ENCODE measurements around the gene MGRN1. TPM values are rescaled to one million over a fixed set of nuclear protein-coding genes. Genes with fewer than 3 reads are reported as not detected.

MGRN1 gene
- total RNA-seq, 3 donors from 2014 or later (not counting 1 experiment from before 2014, with no cell fraction given) = 102 to 106 (median 105) TPM

- no peaks in the 10 kb centered on the region for H3K4me1 ChIP-seq (ENCODE audit: control insufficient read depth, insufficient read depth, low read length)
- no peak for ATAC-seq
- H3K36me3 ChIP-seq (ENCODE audit: control insufficient read depth, insufficient read depth, low read length) = no peaks in the 10 kb centered on the region
- no peak for TF ChIP-seq CTCF (IDR thresholded peaks at IDR 0.05)
- Mint-ChIP-seq H3K36me3 (no peaks in the 10 kb centered on the region), H3K27ac (no peak overlapping the region), H3K27me3 (ENCODE audit: low read depth in 2 of 2) (peaks cover 0 to 3% of the 10 kb centered on the region in 2 donors), H3K4me1 (no peaks in the 10 kb centered on the region), H3K4me3 (no peak overlapping the region), H3K9me3 (no peaks in the 10 kb centered on the region)
- H3K27ac ChIP-seq (ENCODE audit: low read length) = no peak overlapping the region
- intact Hi-C loops (cut with micrococcal nuclease) = no loop called here
- no peak overlapping the region for H3K4me3 ChIP-seq (ENCODE audit: low read length)
- 84% methylated on average over 7 of the region's 8 CpGs for WGBS (ENCODE audit: insufficient coverage)
- DNase-seq = no peak
- H3K9me3 ChIP-seq (ENCODE audit: control insufficient read depth, insufficient read depth, low read length) = no peaks in the 10 kb centered on the region
- no peaks in the 10 kb centered on the region for H3K27me3 ChIP-seq (ENCODE audit: control insufficient read depth, insufficient read depth, low read length)
Measured at GRCh38 chr16:4602331-4602730, 22.3 kb upstream of the MGRN1 start.

- no peak overlapping the region for H3K27ac ChIP-seq (ENCODE audit: low read length)
- 90% methylated on average over 13 of the region's 13 CpGs for WGBS (ENCODE audit: insufficient coverage)
Measured at GRCh38 chr16:4603624-4604170, 20.9 kb upstream of the MGRN1 start.

GRCh38 chr16:4604401-4604800 lies 20.2 kb upstream of the MGRN1 start:
- H3K27me3 ChIP-seq (ENCODE audit: control insufficient read depth, insufficient read depth, low read length) = no peaks in the 10 kb centered on the region
- no peak for ATAC-seq

More at GRCh38 chr16:4603624-4604170, 20.9 kb upstream of the MGRN1 start:
- H3K27me3 ChIP-seq (ENCODE audit: control insufficient read depth, insufficient read depth, low read length) = no peaks in the 10 kb centered on the region
- Mint-ChIP-seq H3K4me3 (no peak overlapping the region), H3K9me3 (no peaks in the 10 kb centered on the region), H3K27me3 (ENCODE audit: low read depth in 2 of 2) (peaks cover 0 to 3% of the 10 kb centered on the region in 2 donors), H3K36me3 (no peaks in the 10 kb centered on the region), H3K27ac (no peak overlapping the region), H3K4me1 (no peaks in the 10 kb centered on the region)
- no peaks in the 10 kb centered on the region for H3K9me3 ChIP-seq (ENCODE audit: control insufficient read depth, insufficient read depth, low read length)
- TF ChIP-seq CTCF (IDR thresholded peaks at IDR 0.05) = no peak
- no peak overlapping the region for H3K4me3 ChIP-seq (ENCODE audit: low read length)
- H3K36me3 ChIP-seq (ENCODE audit: control insufficient read depth, insufficient read depth, low read length) = peaks cover 2% of the 10 kb centered on the region
- ATAC-seq = no peak
- intact Hi-C loops (cut with micrococcal nuclease) = no loop called here
- DNase-seq = no peak
- H3K4me1 ChIP-seq (ENCODE audit: control insufficient read depth, insufficient read depth, low read length) = no peaks in the 10 kb centered on the region

More at GRCh38 chr16:4604401-4604800, 20.2 kb upstream of the MGRN1 start:
- Histone ChIP-seq H3K27ac (ENCODE audit: low read length) (no peak overlapping the region), H3K4me1 (ENCODE audit: control insufficient read depth, insufficient read depth, low read length) (no peaks in the 10 kb centered on the region), H3K36me3 (ENCODE audit: control insufficient read depth, insufficient read depth, low read length) (peaks cover 6% of the 10 kb centered on the region), H3K9me3 (ENCODE audit: control insufficient read depth, insufficient read depth, low read length) (no peaks in the 10 kb centered on the region), H3K4me3 (ENCODE audit: low read length) (no peak overlapping the region)
- intact Hi-C loops (cut with micrococcal nuclease) = no loop called here
- DNase-seq = no peak
- no peaks in the 10 kb centered on the region for H3K4me1 Mint-ChIP-seq
- no peaks in the 10 kb centered on the region for H3K9me3 Mint-ChIP-seq
- no peaks in the 10 kb centered on the region for H3K36me3 Mint-ChIP-seq
- 88% methylated on average over 15 of the region's 15 CpGs for WGBS (ENCODE audit: insufficient coverage)
- H3K27me3 Mint-ChIP-seq (ENCODE audit: low read depth in 2 of 2) = peaks cover 0 to 3% of the 10 kb centered on the region in 2 donors
- H3K4me3 Mint-ChIP-seq = no peak overlapping the region
- no peak overlapping the region for H3K27ac Mint-ChIP-seq
- no peak for TF ChIP-seq CTCF (IDR thresholded peaks at IDR 0.05)
